ACC112 (cell line): ENCODE measurements around the gene OST4.

Experiments used
- H2AFZ ChIP-seq: fragments of 200-600 bp; sonication (generic); one replicate; pipeline ENCODE4 v1.6.0; 2017; ENCODE audit warnings: antibody characterized with exemption, low read length; ENCODE audit not compliant: unreplicated experiment
- H3K27ac ChIP-seq: fragments of 200-600 bp; sonication (generic); 2 replicates; pipeline ENCODE4 v1.5.1; 2014; ENCODE audit warnings: low read depth, mild to moderate bottlenecking, antibody characterized with exemption, low read length, moderate library complexity
- H3K27me3 ChIP-seq: fragments of 200-600 bp; sonication (generic); 2 replicates; pipeline ENCODE4 v1.6.1; 2014; ENCODE audit warnings: mild to moderate bottlenecking, antibody characterized with exemption, low read length, moderate library complexity, mixed read lengths; ENCODE audit not compliant: insufficient read depth
- H3K36me3 ChIP-seq: fragments of 200-600 bp; sonication (generic); 2 replicates; pipeline ENCODE4 v1.6.1; 2016; ENCODE audit warnings: mild to moderate bottlenecking, antibody characterized with exemption, low read length, moderate library complexity, mixed read lengths; ENCODE audit not compliant: insufficient read depth
- H3K4me1 ChIP-seq: fragments of 200-600 bp; sonication (generic); one replicate; pipeline ENCODE4 v1.6.1; 2016; ENCODE audit warnings: low read length, mixed read lengths; ENCODE audit not compliant: insufficient read depth, unreplicated experiment, control insufficient read depth
- H3K4me3 ChIP-seq: fragments of 200-600 bp; sonication (generic); 2 replicates; pipeline ENCODE4 v1.5.1; 2014; ENCODE audit warnings: mild to moderate bottlenecking, low read depth, low read length
- H3K79me2 ChIP-seq: fragments of 200-600 bp; sonication (generic); one replicate; pipeline ENCODE4 v1.6.0; 2016; ENCODE audit warnings: low read length; ENCODE audit not compliant: control insufficient read depth, unreplicated experiment, insufficient read depth

OST4 gene

DNA sequence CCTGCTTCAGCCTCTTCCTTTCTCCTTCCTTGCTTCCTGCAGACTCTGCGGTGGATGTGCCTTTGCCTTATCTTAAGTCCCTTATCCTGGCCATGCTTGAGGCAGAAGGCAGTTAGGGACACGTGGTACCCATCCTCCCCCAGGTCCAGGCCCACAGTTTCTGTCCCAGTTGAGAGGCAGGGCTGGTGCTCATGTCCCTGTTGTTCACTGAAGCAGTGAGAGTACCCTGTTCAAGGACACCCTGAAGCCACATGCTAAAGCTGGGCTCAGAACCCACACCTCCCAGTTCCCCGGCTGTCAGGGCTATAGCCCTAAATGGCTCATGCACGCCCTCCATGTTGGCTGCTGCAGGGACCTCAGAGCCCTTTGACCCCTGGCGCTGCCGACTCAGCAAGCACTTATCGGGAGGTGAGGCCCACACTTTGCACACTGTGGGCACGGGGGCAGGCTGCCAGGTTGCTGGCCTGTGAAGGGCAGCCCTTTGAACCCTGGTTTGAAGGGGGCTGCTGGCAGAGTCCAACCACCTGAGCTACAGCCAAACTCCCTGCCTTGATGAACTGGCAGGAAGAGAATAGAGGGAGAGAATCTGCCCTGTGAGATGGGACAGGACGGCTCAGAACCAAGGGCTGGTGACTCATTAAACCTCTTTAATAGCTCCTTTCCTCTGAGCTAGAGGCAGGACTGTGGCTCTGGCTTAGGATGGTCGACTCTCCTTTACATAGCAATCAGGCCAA, 21.4 kb upstream of the OST4 start:
- Histone ChIP-seq H3K4me1 (peaks cover 7% of the 10 kb centered on the region), H3K79me2 (no peaks in the 10 kb centered on the region), H3K27me3 (no peaks in the 10 kb centered on the region), H3K4me3 (no peak overlapping the region), H2AFZ (no peak overlapping the region), H3K36me3 (no peaks in the 10 kb centered on the region), H3K27ac (no peak overlapping the region)

DNA sequence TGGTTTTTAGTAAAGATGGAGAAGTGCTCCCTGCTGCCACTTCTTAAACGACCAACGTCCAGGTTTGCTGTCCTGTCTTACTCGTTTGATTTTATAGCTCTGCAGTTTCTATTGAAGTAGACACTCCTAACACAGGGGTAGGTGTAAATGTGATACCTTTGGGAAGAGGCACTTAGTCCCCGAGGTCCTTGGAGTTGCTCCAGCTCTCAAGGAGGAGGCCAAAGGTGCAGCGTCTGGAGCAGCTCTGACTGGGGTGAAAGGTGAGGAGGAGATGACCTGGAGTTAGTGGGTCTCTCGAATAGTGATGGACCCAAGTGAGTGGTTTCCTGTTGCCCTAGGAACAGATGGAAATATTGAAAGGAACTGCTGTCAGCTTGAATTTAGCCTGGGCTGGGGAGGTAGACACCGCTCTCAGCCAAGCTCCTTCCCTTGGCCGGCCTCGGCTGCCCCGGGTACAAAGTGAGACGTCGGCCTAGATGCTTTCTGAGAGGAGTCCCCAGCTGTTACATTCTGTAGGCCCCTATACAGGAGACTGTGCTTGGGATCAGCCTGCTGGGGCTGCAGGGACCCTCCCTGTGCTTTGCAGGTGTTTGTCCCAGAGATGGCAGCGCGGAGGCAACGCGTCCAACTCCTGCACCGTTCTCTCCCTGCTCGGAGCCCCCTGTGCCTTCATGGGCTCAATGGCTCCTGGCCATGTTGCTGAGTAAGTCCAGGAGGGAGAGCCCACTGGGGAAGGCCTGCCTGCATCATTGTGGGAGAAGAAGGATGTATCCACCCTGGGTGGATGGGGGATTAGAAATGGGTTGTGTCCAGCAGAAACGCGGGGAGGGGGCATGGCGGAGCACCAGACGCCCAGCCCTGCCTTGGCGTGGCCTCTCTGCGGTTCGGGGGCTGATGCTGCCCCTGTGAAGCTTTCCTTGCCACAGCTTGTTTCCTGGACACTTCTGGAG, 20.6 kb upstream of the OST4 start:
- Histone ChIP-seq H3K27ac (no peak overlapping the region), H2AFZ (no peak overlapping the region), H3K4me1 (peaks cover 7% of the 10 kb centered on the region), H3K27me3 (no peaks in the 10 kb centered on the region), H3K36me3 (no peaks in the 10 kb centered on the region), H3K4me3 (no peak overlapping the region), H3K79me2 (no peaks in the 10 kb centered on the region)

DNA sequence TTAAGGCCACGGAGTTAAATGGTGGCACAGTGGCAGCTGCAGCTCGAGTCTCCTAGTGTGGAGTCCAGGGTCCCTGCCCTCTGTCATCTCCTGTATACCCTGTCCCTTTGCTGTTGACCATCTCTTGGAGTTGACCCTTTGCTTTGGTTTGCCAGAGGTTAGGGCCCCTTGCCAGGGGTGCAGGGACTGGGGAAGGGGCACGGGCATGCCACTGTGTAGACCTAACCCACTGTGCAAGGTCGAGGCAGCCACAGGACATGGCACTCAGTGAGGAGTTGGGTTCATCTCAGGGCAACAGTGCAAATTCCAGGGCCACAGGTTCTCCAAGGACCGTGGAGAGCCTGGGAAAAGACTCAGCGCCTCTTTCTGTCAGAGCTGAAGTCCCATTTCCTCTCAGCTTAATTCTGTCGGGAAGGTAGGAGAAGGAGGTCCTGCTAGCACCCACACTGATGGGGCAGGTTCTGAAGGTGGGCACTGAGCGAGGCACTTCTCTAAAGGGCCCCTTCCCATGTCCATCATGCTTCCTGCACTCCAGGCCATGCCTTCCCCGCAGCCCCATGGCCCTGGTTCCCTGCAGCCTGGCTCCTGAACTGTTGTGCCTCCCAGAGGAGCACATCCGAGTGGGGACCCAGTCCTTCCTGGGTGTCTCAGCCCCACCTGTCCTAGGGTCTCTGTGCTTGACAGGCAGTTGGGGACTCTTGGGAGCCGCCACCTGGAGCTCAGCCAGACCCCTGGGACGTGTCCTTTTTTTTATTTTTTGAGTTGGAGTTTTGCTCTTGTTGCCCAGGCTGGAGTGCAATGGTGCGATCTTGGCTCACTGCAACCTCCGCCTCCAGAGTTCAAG, 17.9 kb upstream of the OST4 start:
- no peaks in the 10 kb centered on the region for H3K79me2 ChIP-seq
- no peaks in the 10 kb centered on the region for H3K27me3 ChIP-seq
- H3K4me1 ChIP-seq: no peaks in the 10 kb centered on the region
- H3K4me3 ChIP-seq: no peak overlapping the region
- H3K36me3 ChIP-seq: no peaks in the 10 kb centered on the region
- no peak overlapping the region for H2AFZ ChIP-seq
- no peak overlapping the region for H3K27ac ChIP-seq

DNA sequence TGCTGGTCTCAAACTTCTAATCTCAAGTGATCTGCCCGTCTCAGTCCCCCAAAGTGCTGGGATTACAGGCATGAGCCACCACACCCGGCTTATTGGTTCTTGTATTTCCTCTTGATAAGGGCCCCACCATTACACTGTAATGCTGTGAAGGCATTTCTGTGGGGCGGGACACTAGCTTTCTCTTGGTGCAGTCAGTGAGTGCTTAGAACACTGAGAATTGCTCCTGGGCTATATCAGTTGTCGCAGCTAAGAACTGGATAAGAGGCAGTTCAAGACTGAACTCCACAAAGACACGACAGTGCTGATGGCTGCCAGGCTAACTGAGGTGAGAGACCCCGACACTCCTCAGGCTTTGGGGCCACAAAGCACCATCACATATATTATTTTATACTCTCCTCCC, 17.2 kb upstream of the OST4 start:
- Histone ChIP-seq H2AFZ (no peak overlapping the region), H3K4me1 (no peaks in the 10 kb centered on the region), H3K27me3 (no peaks in the 10 kb centered on the region), H3K27ac (no peak overlapping the region), H3K36me3 (no peaks in the 10 kb centered on the region), H3K4me3 (no peak overlapping the region), H3K79me2 (no peaks in the 10 kb centered on the region)

DNA sequence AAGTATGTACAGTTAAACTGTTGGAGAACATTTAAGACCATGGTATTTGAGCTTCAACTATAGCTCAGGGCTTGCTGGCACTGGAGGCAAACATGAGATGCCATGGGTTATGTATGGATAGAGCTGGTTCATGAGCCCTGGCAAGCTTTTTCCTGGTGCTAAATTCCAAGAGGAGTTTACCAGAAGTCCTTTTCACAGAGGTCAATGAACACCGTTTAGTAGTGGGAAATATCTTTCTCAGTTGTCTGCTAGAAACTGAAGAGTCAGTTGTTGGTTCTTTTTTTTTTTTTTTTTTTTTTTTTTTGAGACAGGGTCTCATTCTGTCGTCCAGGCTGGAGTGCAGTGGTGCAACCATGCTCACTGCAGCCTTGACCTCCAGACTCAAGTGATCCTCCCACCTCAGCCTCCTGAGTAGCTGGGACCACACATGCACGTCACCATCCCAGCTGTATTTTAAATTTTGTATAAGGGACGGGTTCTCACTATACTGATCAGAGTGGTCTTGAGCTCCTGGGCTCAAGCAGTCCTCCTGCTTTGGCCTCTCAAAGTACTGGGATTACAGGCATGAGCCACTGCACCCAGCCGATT, 16.5 kb upstream of the OST4 start:
- no peaks in the 10 kb centered on the region for H3K4me1 ChIP-seq
- no peak overlapping the region for H3K27ac ChIP-seq
- no peaks in the 10 kb centered on the region for H3K36me3 ChIP-seq
- H3K79me2 ChIP-seq: no peaks in the 10 kb centered on the region
- no peaks in the 10 kb centered on the region for H3K27me3 ChIP-seq
- no peak overlapping the region for H2AFZ ChIP-seq
- no peak overlapping the region for H3K4me3 ChIP-seq

DNA sequence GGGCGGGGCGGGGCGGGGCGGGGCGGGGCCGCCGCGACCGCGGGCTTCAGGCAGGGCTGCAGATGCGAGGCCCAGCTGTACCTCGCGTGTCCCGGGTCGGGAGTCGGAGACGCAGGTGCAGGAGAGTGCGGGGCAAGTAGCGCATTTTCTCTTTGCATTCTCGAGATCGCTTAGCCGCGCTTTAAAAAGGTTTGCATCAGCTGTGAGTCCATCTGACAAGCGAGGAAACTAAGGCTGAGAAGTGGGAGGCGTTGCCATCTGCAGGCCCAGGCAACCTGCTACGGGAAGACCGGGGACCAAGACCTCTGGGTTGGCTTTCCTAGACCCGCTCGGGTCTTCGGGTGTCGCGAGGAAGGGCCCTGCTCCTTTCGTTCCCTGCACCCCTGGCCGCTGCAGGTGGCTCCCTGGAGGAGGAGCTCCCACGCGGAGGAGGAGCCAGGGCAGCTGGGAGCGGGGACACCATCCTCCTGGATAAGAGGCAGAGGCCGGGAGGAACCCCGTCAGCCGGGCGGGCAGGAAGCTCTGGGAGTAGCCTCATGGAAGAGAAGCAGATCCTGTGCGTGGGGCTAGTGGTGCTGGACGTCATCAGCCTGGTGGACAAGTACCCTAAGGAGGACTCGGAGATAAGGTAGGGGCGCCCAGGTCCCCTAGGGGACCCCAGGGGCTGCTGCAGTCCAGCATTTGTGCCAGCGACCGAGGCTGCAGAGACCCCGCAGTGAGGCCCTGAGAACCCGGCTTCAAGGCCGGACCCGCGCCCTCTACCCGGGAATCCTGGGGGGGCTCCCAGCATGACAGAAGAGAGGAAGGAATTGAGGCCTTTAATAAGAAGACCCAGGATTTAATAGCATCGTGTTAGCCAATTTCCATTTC, 15.5 kb upstream of the OST4 start, which contains the start of gene KHK:
Gene KHK (plus strand): TSS at position 49 of the 870 bp plus-strand sequence. CDS start 488 bp downstream, at position 537.
- peak within 1 kb of the TSS; percentile 94 for H3K4me3 ChIP-seq
- H3K4me1 ChIP-seq: peaks cover under 1% of the 10 kb centered on the region
- 0 out of 2 replicates have a peak within 1 kb of the TSS, but pooled peaks have one; percentile 39 for H3K27ac ChIP-seq
- H3K79me2 ChIP-seq: peaks cover 3% of the 10 kb centered on the region
- no peaks in the 10 kb centered on the region for H3K36me3 ChIP-seq
- H3K27me3 ChIP-seq: no peaks in the 10 kb centered on the region
- H2AFZ ChIP-seq: peak within 1 kb of the TSS; percentile 90

DNA sequence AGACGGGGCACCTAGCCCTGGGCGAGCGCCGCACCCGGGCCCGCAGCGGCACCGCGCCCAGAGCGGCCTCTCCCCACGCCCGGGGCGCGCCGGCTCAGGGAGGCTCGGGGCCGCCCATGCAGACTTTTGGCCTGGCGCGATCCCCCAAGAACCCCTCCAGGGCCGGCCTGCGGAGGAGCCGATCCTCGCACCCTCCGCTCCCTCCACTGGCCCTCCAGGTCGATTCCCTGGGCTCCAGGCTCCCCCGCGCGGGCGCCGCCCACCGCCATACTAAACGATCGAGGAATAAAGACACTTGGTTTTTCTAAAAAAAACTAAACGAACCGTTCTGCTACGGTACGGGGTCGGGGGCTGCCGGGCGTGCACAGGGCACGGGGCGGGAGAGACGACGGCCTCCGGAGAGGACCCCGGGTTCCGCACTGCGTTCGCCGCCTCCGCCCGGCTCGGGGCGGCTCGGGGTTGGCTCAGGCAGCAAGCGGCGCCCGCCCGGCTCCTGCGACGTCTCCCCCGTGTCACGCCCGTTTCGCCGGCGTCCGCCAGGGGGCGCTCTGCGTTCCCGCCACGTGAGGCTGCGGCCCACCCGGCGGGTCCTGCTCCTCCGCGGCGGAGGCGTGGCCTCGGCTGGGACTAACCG, 14.8 kb upstream of the OST4 start:
- 0 out of 2 replicates have a peak overlapping the region, but pooled peaks have one; percentile 39 for H3K27ac ChIP-seq
- peaks cover 7% of the 10 kb centered on the region for H3K4me1 ChIP-seq
- peak overlapping the region; percentile 94 for H3K4me3 ChIP-seq
- H3K79me2 ChIP-seq: peaks cover 3% of the 10 kb centered on the region
- no peaks in the 10 kb centered on the region for H3K27me3 ChIP-seq
- no peaks in the 10 kb centered on the region for H3K36me3 ChIP-seq
- H2AFZ ChIP-seq: peak overlapping the region; percentile 90

DNA sequence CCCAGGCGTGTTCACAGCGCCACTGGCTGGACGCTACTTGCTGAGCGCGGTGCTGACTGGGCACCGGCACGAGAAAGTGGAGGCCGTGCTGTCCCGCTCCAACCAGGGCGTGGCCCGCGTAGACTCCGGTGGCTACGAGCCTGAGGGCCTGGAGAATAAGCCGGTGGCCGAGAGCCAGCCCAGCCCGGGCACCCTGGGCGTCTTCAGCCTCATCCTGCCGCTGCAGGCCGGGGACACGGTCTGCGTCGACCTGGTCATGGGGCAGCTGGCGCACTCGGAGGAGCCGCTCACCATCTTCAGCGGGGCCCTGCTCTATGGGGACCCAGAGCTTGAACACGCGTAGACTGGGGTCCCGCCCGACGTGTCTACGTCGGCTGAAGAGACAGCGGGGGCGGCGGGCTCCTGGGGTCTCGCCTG, 14.2 kb upstream of the OST4 start:
- H3K4me1 ChIP-seq: peaks cover 10% of the 10 kb centered on the region
- H3K4me3 ChIP-seq: peak overlapping the region; percentile 94
- 0 out of 2 replicates have a peak overlapping the region, but pooled peaks have one; percentile 39 for H3K27ac ChIP-seq
- no peaks in the 10 kb centered on the region for H3K36me3 ChIP-seq
- peaks cover 3% of the 10 kb centered on the region for H3K79me2 ChIP-seq
- H2AFZ ChIP-seq: peak overlapping the region; percentile 90
- H3K27me3 ChIP-seq: no peaks in the 10 kb centered on the region

DNA sequence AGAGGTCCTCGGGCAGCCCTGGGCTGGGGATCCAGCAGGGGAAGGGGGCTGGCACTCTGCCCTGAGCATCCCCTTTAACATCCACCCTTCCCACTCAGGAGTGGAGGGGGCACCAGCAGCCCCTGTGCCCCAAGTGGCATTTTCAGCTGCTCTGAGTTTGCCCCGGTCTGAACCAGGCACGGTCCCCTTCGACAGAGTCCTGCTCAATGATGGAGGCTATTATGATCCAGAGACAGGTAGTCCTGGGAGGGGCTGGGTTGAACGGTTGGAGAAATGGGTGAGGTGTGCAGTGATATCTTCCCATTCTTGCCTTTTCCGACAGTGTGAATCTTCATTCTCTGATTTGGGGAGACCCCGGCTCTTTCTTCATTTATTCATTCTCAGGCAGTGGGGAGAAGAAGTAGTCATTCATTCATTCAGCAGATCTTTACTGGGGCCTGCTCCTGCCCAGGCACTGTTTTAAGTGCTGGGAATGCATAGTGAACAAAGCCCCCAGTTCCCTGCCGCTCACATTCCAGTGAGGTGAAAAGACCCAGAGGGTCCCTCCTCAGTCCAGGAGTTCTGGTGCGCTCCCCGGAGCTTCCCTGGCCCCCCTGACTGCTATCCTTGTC, 13.7 kb upstream of the OST4 start:
- Histone ChIP-seq H3K27me3 (no peaks in the 10 kb centered on the region), H3K27ac (no peak overlapping the region), H3K79me2 (peaks cover 8% of the 10 kb centered on the region), H3K4me1 (peaks cover 16% of the 10 kb centered on the region), H2AFZ (no peak overlapping the region), H3K36me3 (no peaks in the 10 kb centered on the region), H3K4me3 (peak overlapping the region; percentile 94)
